ENCODE data around the gene ANO1. TPM values are rescaled to one million over a fixed set of nuclear protein-coding genes. Genes with fewer than 3 reads are reported as not detected.

ANO1 gene
- total RNA-seq, 1 donor, result 0.36 TPM

DNA sequence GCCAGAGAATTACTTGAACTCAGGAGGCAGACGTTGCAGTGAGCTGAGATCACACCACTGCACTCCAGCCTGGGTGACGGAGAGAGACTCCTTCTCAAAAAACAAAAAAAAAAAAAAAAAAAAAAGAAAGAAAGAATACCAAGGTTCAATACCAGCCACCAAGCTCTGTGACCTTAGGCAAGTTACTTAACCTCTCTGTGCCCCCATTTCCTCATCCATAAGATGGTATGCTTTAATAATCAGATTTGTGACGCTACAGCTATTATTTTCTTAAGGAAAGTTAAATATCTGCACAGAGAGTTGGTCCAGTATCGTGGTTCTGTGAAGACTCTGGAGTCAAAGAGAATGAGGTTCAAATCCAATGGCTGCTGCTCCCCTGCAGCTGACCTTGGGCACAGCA is 67.7 kb downstream of the ANO1 start:
- no peak for DNase-seq (ENCODE audit: low read depth)
- no peak overlapping the region for H3K4me3 ChIP-seq (ENCODE audit: low read depth, low read length)
- TF ChIP-seq, protein P1, sequence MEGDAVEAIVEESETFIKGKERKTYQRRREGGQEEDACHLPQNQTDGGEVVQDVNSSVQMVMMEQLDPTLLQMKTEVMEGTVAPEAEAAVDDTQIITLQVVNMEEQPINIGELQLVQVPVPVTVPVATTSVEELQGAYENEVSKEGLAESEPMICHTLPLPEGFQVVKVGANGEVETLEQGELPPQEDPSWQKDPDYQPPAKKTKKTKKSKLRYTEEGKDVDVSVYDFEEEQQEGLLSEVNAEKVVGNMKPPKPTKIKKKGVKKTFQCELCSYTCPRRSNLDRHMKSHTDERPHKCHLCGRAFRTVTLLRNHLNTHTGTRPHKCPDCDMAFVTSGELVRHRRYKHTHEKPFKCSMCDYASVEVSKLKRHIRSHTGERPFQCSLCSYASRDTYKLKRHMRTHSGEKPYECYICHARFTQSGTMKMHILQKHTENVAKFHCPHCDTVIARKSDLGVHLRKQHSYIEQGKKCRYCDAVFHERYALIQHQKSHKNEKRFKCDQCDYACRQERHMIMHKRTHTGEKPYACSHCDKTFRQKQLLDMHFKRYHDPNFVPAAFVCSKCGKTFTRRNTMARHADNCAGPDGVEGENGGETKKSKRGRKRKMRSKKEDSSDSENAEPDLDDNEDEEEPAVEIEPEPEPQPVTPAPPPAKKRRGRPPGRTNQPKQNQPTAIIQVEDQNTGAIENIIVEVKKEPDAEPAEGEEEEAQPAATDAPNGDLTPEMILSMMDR (IDR thresholded peaks at IDR 0.05; ENCODE audit: insufficient read depth, low read length), result no peak

DNA sequence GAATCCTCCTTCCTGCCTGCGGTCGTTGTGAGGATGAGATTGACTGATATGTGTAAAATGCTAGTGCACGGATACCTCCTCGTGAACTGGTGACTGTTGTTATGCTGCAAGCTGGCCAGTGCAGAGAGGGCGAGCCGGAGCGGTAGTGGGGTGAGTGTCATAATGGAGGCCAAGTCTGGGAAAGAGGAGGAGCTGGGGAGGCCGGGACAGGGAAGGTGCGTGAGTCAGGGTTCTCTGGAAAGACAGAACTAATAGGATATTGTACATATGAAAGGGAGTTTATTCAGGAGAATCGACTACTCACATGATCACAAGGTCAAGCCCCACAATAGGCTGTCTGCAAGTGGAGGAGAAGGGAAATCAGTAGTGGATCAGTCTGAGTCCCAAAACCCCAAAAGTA is 68.2 kb downstream of the ANO1 start:
- no peak for DNase-seq (ENCODE audit: low read depth)
- TF ChIP-seq, protein P1 (IDR thresholded peaks at IDR 0.05; ENCODE audit: insufficient read depth, low read length), result no peak
- no peak overlapping the region for H3K4me3 ChIP-seq (ENCODE audit: low read depth, low read length)

DNA sequence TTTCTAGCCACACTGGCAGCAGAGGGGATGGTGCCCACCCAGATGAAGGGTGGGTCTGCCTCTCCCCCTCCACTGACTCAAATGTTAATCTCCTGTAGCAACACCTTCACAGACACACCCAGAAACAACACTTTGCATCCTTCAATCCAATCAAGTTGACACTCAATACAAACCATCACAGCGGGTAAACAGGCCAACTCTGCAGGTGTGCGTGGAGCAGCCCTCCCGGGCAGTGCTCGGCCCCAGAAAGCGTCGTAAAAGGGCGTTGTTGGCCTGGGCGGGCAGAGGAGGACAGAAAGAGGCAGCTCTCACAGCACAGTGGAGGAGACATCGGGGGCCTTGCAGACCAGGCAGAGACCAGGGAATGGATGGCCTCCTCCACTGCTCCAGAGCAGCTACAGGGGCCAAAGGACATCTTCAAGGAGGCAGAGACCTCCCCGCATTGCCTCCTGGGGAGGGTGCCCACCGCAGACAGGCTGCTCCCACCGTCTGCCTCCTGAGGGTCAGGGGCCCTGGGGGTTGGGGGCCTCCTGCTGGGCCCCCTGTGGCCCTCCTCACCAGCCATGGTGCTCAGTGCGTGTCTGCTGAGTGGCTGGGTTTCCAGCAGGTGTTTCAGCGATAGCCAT is 68.9 kb downstream of the ANO1 start:
- TF ChIP-seq, protein P1 (IDR thresholded peaks at IDR 0.05; ENCODE audit: insufficient read depth, low read length), result no peak
- H3K4me3 ChIP-seq (ENCODE audit: low read depth, low read length), result no peak overlapping the region
- no peak for DNase-seq (ENCODE audit: low read depth)

DNA sequence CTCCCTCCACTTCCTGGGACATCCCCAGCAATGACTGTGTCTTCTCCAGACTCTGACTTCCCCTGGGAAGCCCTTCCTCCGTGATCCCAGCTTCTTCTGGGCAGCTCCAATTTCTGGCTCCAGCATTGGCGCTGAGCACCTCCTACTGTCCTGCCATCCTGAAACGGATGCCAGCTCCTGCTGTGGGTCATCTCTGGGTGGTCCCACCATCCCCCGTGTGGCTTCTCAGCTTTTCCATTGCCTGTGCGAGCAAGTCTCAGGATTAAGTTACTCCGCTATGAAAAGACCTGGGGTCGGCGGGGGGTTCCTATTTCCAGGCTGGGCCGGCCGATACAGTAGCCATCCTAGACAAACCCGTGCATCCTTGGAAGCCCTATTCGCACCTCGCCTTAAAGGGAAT is 69.6 kb downstream of the ANO1 start:
- DNase-seq (ENCODE audit: low read depth), result no peak
- no peak overlapping the region for H3K4me3 ChIP-seq (ENCODE audit: low read depth, low read length)
- TF ChIP-seq, protein P1 (IDR thresholded peaks at IDR 0.05; ENCODE audit: insufficient read depth, low read length), result no peak

DNA sequence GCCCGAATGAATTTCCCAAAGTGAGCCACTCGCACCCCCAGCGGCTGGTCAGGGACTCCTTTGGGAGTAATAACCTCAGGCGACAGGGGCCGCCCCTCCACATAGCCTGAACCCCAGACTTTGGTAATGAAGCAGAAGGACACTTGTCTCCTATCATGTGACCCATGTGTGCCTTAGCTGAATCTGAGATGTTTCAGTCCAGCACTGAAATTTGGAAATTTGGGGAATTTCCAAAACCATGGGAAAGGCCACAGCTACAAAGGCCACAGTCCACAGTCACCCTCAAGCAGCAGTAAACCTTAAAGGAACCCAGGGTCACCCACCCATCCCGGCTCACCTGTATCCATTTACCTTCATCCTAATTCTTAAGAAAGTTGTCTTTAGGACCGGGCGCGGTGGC is 73.6 kb downstream of the ANO1 start:
- no peak for DNase-seq (ENCODE audit: low read depth)
- H3K4me3 ChIP-seq (ENCODE audit: low read depth, low read length), result no peak overlapping the region
- TF ChIP-seq, protein P1 (IDR thresholded peaks at IDR 0.05; ENCODE audit: insufficient read depth, low read length), result no peak

DNA sequence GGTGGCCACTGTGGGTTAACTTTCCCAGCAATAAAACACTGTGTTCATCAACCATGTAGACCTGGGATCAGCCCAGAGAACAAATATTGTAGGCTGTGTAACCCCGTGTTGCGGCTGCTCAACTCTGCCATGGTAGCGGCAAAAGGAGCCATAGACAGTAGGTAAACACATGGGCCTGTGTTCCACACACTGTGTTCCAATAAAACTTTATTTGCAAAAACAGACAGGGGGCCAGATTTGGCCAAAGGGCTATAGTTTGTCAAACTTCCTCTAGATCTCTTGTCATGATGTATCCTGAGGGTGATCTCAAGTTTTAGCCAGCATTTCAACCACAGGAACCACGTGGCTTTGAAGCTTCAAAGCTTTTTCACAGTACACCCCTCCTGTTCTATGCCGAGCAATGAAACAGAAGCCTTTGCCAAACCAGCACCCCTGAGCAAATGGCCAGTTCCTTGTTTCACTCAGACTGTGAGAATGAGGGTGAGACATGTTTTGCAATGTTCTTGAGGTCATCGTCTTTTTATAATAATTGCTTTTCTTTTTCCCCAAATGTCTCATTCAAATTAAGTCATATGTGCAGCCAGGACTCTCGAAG is 75.1 kb downstream of the ANO1 start:
- no peak overlapping the region for H3K4me3 ChIP-seq (ENCODE audit: low read depth, low read length)
- TF ChIP-seq, protein P1 (IDR thresholded peaks at IDR 0.05; ENCODE audit: insufficient read depth, low read length), result no peak
- no peak for DNase-seq (ENCODE audit: low read depth)

DNA sequence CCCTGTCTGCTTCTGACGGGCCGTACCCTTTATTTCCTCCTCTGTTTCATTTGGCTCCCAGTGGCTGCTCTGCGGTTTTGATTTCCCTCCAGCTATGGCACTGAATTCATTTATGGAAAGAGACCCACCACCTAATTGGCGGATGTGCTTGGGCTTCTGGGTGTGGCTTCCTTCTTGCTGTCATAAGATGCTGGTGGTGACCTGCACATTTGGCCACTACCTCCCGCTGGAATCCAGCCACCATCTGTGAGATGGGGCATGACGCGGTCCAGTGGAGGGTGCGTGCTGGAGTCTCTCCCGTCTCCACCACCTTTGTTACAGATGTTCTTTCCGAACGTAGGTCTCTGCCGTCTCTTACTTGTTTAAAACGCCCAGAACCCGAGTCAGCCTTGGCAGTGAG is 77.3 kb downstream of the ANO1 start:
- DNase-seq (ENCODE audit: low read depth), result no peak
- TF ChIP-seq, protein P1 (IDR thresholded peaks at IDR 0.05; ENCODE audit: insufficient read depth, low read length), result no peak
- no peak overlapping the region for H3K4me3 ChIP-seq (ENCODE audit: low read depth, low read length)

Measured in fibroblast of the aortic adventitia (primary cell).